Keratinocyte (primary cell): ENCODE results near the gene C15orf39. TPM values are rescaled to one million over a fixed set of nuclear protein-coding genes. Genes with fewer than 3 reads are reported as not detected.
A peak's percentile ranks its signal among the peaks of the same experiment; 100 is the strongest.

Experiments used
- DNase-seq: peaks from one replicate; pipeline ENCODE4 v3.0.0-alpha.2; 2011; ENCODE audit warnings: low read depth, missing footprints, low spot score
- FAIRE-seq: peaks from 2 replicates; lab custom pipeline; 2011; peaks lifted over from hg19 to GRCh38; lab: Jason Lieb, UNC
- H2AFZ ChIP-seq: 2 replicates; pipeline ENCODE4 v1.6.0; 2012; ENCODE audit warnings: low read length, control low read depth, inconsistent platforms; ENCODE audit not compliant: control insufficient read depth
- H3K27ac ChIP-seq: 2 replicates; pipeline ENCODE4 v1.5.1; 2011; ENCODE audit warnings: low read length; ENCODE audit not compliant: control insufficient read depth, insufficient read depth
- H3K27me3 ChIP-seq: 3 replicates; pipeline ENCODE4 v1.6.0; 2011; ENCODE audit warnings: low read length; ENCODE audit not compliant: control insufficient read depth, insufficient read depth; ENCODE audit errors: extremely low read depth
- H3K36me3 ChIP-seq, 2 experiments: 2 replicates in 1 of 2; 3 replicates in 1 of 2; pipeline ENCODE4 v1.5.1; 2011; ENCODE audit warnings: low read length in 2 of 2, mild to moderate bottlenecking in 1 of 2; ENCODE audit not compliant: control insufficient read depth in 2 of 2, insufficient read depth in 2 of 2; ENCODE audit errors: extremely low read depth in 1 of 2
- H3K4me1 ChIP-seq: 3 replicates; pipeline ENCODE4 v1.5.1; 2011; ENCODE audit warnings: low read length; ENCODE audit not compliant: control insufficient read depth, insufficient read depth; ENCODE audit errors: extremely low read depth
- H3K4me2 ChIP-seq: 3 replicates; pipeline ENCODE4 v1.6.0; 2011; ENCODE audit warnings: low read depth, low read length; ENCODE audit not compliant: control insufficient read depth, insufficient read depth; ENCODE audit errors: extremely low read depth
- H3K4me3 ChIP-seq, 3 experiments: fragments of 200-600 bp in 1 of 3; sonication (generic) in 1 of 3; 2 replicates in 2 of 3; 3 replicates in 1 of 3; pipeline ENCODE4 v1.5.1; 2011 to 2016; ENCODE audit warnings: low read length in 3 of 3, mild to moderate bottlenecking in 3 of 3, control low read depth in 2 of 3, inconsistent platforms in 1 of 3, low read depth in 1 of 3, mixed read lengths in 1 of 3, mixed run types in 1 of 3, moderate library complexity in 1 of 3; ENCODE audit not compliant: control insufficient read depth in 2 of 3, insufficient read depth in 2 of 3; ENCODE audit errors: extremely low read depth in 1 of 3
- H3K79me2 ChIP-seq: 2 replicates; pipeline ENCODE4 v1.6.0; 2012; ENCODE audit warnings: low read length; ENCODE audit not compliant: control insufficient read depth, insufficient read depth
- H3K9ac ChIP-seq: 3 replicates; pipeline ENCODE4 v1.6.0; 2011; ENCODE audit warnings: low read length; ENCODE audit not compliant: control insufficient read depth, insufficient read depth; ENCODE audit errors: extremely low read depth
- H3K9me1 ChIP-seq: 3 replicates; pipeline ENCODE4 v1.6.0; 2011; ENCODE audit warnings: low read length; ENCODE audit not compliant: control insufficient read depth, insufficient read depth; ENCODE audit errors: extremely low read depth
- H3K9me3 ChIP-seq: 2 replicates; pipeline ENCODE4 v1.5.1; 2012; ENCODE audit warnings: low read depth, low read length; ENCODE audit not compliant: control insufficient read depth
- H4K20me1 ChIP-seq: 3 replicates; pipeline ENCODE4 v1.6.0; 2011; ENCODE audit warnings: low read length; ENCODE audit not compliant: control insufficient read depth, insufficient read depth; ENCODE audit errors: extremely low read depth
- CTCF ChIP-seq, 3 experiments: IDR thresholded peaks in 1 of 3; conservative IDR thresholded peaks in 1 of 3; optimal IDR thresholded peaks in 1 of 3; 2 replicates in 2 of 3; 3 replicates in 1 of 3; pipeline versions ENCODE3 to v1.5.1; 2011; ENCODE audit warnings: low read length in 3 of 3, mild to moderate bottlenecking in 3 of 3, moderate library complexity in 2 of 3, control low read depth in 1 of 3, inconsistent platforms in 1 of 3; ENCODE audit not compliant: insufficient read depth in 2 of 3; ENCODE audit errors: extremely low read depth in 1 of 3
- EZH2 ChIP-seq: IDR thresholded peaks from one replicate; pipeline ENCODE4 v1.6.1; 2012; ENCODE audit warnings: inconsistent platforms, mild to moderate bottlenecking, low read length, moderate library complexity
- dilution Hi-C: fragments of 300-500 bp; cut with MboI; formaldehyde crosslinking; loops from one replicate; pipeline ENCODE4 v1.7.0; 2020; ENCODE audit warnings: low sequenced_read_pairs; ENCODE audit not compliant: extremely low pct_ligation_motif_present
- polyA minus RNA-seq, 3 experiments: library from RNA; depleted of rRNA, polyadenylated mRNA; stranded (reverse); fragments of >200 nt; gene quantifications; 1 replicate in 1 of 3; 2 replicates in 1 of 3; 3 replicates in 1 of 3; pipeline ENCODE4 v1.2.3, GENCODE V29; 2011
- polyA plus RNA-seq, 5 experiments: library from polyadenylated mRNA; depleted of rRNA in 3 of 5; stranded (reverse) in 3 of 5; stranded (forward) in 1 of 5; unstranded in 1 of 5; fragments of >200 nt; gene quantifications; 1 replicate in 1 of 5; 2 replicates in 3 of 5; 3 replicates in 1 of 5; pipeline versions ENCODE4 v1.2.1 to v1.2.3, GENCODE V29; 2011 to 2012; ENCODE audit warnings: missing spikeins in 2 of 5, low read depth in 1 of 5, low replicate concordance in 1 of 5

C15orf39 gene
- polyA plus RNA-seq, result 1.8 to 5.3 TPM (median 2.1 TPM) in 3 replicates
- polyA plus RNA-seq (2011; ENCODE audit: low read depth), result 0.80 TPM
- polyA plus RNA-seq (2011; cell fraction: cytosol; rRNA removed), result 3.1 and 4.4 TPM in 2 replicates
- 9.4 and 10.9 TPM in 2 replicates for polyA plus RNA-seq (2011; cell fraction: nucleus; rRNA removed)
- polyA plus RNA-seq (2012; ENCODE audit: low replicate concordance), result 6.4 and 11.6 TPM in 2 replicates
- 5.4 to 31.9 TPM (median 6.0 TPM) in 3 replicates for polyA minus RNA-seq
- 11.1 TPM for polyA minus RNA-seq (2011; cell fraction: cytosol; rRNA and poly(A)+ RNA removed)
- polyA minus RNA-seq (2011; cell fraction: nucleus; rRNA and poly(A)+ RNA removed), result 13.2 TPM in 2 replicates

GRCh38 chr15:75201616-75202250, at the start of gene C15orf39:
Gene C15orf39, plus strand, starts transcription at chr15:75201882. Its CDS starts 4,167 bp downstream, at chr15:75206049.
- peak within 1 kb of the TSS; percentile 94 for H3K27ac ChIP-seq
- DNase-seq (no peak), FAIRE-seq (no peak)
- H4K20me1 ChIP-seq, result peaks cover 25% of the 10 kb centered on the region
- dilution Hi-C loops, result no loop called here
- peaks cover 46% of the 10 kb centered on the region for H3K79me2 ChIP-seq
- H3K4me1 ChIP-seq, result peaks cover 34% of the 10 kb centered on the region
- peaks cover 6% of the 10 kb centered on the region for H3K9me1 ChIP-seq
- H3K9me3 ChIP-seq, result no peaks in the 10 kb centered on the region
- H3K4me2 ChIP-seq, result peak within 1 kb of the TSS; percentile 99
- H3K9ac ChIP-seq, result peak within 1 kb of the TSS; percentile 98
- H2AFZ ChIP-seq, result peak within 1 kb of the TSS; percentile 70
- TF ChIP-seq EZH2 (no peak), CTCF (optimal IDR thresholded peaks at IDR 0.05 in 1 of 3, IDR thresholded peaks at IDR 0.05 in 1 of 3, conservative IDR thresholded peaks at IDR 0.05 in 1 of 3; ENCODE audit: extremely low read depth in 1 of 3, insufficient read depth in 2 of 3, low read length in 3 of 3) (peak in 2 of 3 experiments; percentile 66 to 68)
- no peaks in the 10 kb centered on the region for H3K27me3 ChIP-seq
- peaks cover 8 to 10% of the 10 kb centered on the region in 2 experiments for H3K36me3 ChIP-seq
- peak within 1 kb of the TSS; percentile 87 to 92 (median 87) for H3K4me3 ChIP-seq

GRCh38 chr15:75152382-75153079, 49.2 kb upstream of the C15orf39 start:
- no peak overlapping the region for H3K9ac ChIP-seq
- no peaks in the 10 kb centered on the region for H4K20me1 ChIP-seq
- no peak overlapping the region for H3K4me2 ChIP-seq
- dilution Hi-C loops, result no loop called here
- H3K9me3 ChIP-seq, result no peaks in the 10 kb centered on the region
- H3K79me2 ChIP-seq, result no peaks in the 10 kb centered on the region
- peaks cover 14% of the 10 kb centered on the region for H3K4me1 ChIP-seq
- no peak overlapping the region for H2AFZ ChIP-seq
- DNase-seq, result no peak
- no peak overlapping the region for H3K4me3 ChIP-seq
- TF ChIP-seq CTCF (optimal IDR thresholded peaks at IDR 0.05 in 1 of 3, IDR thresholded peaks at IDR 0.05 in 1 of 3, conservative IDR thresholded peaks at IDR 0.05 in 1 of 3; ENCODE audit: extremely low read depth in 1 of 3, insufficient read depth in 2 of 3, low read length in 3 of 3), result no peak
- TF ChIP-seq EZH2, result no peak
- no peak for FAIRE-seq
- no peaks in the 10 kb centered on the region for H3K27me3 ChIP-seq
- H3K9me1 ChIP-seq, result no peaks in the 10 kb centered on the region
- no peaks in the 10 kb centered on the region for H3K36me3 ChIP-seq
- H3K27ac ChIP-seq, result no peak overlapping the region
